Ectodermal cell (in vitro differentiated cells): Measurements from ENCODE around the gene RNF182.
"Not testable (repeated sequence)": the region's sequence is repeated elsewhere in the genome, so short reads cannot be mapped to it uniquely, and the experiment has no call there.

Experiments
- H3K27ac ChIP-seq: 2 replicates; pipeline ENCODE4 v1.7.0; 2013; ENCODE audit warnings: mild to moderate bottlenecking, low read depth, low read length; ENCODE audit not compliant: insufficient read depth, poor library complexity, severe bottlenecking
- H3K27me3 ChIP-seq: 2 replicates; pipeline ENCODE4 v1.7.0; 2013; ENCODE audit warnings: mild to moderate bottlenecking, low read length; ENCODE audit not compliant: insufficient read depth, control insufficient read depth, poor library complexity, severe bottlenecking
- H3K36me3 ChIP-seq: one replicate; pipeline ENCODE4 v1.7.0; 2013; ENCODE audit warnings: low read length; ENCODE audit not compliant: control insufficient read depth, insufficient read depth
- H3K4me1 ChIP-seq: one replicate; pipeline ENCODE4 v1.7.0; 2013; ENCODE audit warnings: low read length; ENCODE audit not compliant: control insufficient read depth, insufficient read depth
- H3K4me3 ChIP-seq: 2 replicates; pipeline ENCODE4 v1.7.0; 2013; ENCODE audit warnings: low read depth, low read length, control low read depth; ENCODE audit not compliant: insufficient read depth
- H3K9me3 ChIP-seq: 2 replicates; pipeline ENCODE4 v1.7.0; 2013; ENCODE audit warnings: mild to moderate bottlenecking, low read length, moderate library complexity; ENCODE audit not compliant: control insufficient read depth
- WGBS, 2 experiments: methylation state at CpG; one replicate each; pipeline ENCODE4 v1.1.7; 2013; ENCODE audit warnings: missing lambda C conversion rate in 2 of 2; 5-methylcytosine and 5-hydroxymethylcytosine counted together

The RNF182 gene

DNA sequence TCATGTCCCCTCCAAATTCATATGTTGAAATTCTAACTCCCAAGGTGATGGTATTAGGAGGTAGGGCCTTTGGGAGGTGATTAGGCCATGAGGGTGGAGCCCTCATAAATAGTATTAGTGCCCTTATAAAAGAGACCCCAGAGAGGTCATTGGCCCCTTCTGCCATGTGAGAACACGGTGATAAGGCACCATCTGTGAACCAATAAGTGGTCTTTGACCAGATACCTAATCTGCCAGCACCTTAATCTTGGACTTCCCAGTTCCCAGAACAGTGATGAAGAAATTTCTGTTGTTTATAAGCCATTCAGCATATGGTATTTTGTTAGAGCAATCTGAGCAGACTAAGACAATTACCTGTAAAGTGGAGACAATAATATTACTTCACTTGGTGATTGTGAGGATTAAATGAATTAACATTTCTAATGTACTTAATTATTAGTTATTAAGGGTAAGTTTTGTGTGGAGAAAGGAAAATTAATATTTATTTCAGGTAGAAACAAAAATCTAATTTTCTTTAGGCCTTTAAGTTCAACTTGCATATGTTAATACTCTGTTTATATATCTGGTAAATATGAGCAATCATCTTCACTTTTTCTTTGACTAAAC is 7.1 kb downstream of the RNF182 start:
- Histone ChIP-seq H3K9me3 (no peaks in the 10 kb centered on the region), H3K27me3 (peaks cover 3% of the 10 kb centered on the region), H3K27ac (no peak overlapping the region), H3K4me3 (no peak overlapping the region), H3K36me3 (no peaks in the 10 kb centered on the region), H3K4me1 (no peaks in the 10 kb centered on the region)
- WGBS, 2 experiments = 89 to 93% methylated on average over 1 of the region's 1 CpG

DNA sequence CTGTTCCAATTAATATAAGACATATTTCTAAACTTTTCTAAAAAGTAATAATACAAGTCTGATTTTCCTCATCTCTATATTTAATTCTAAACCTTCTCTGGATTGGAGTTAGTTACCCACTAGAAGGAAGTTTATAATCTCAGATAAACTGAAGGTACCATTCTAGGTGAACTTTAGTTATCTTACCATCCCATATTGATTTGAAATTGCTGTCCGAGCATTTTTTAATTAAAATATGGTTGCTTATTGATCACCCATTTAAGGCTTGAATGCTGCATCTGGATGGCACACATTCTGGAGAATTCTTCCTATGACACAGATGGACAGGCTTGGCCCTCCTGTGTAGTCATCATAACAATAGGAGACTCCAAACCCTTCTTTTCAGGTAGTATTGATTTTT is 8.0 kb downstream of the RNF182 start:
- H3K9me3 ChIP-seq = no peaks in the 10 kb centered on the region
- no peaks in the 10 kb centered on the region for H3K36me3 ChIP-seq
- H3K27ac ChIP-seq = no peak overlapping the region
- no peak overlapping the region for H3K4me3 ChIP-seq
- 91 to 100% methylated on average over 1 of the region's 1 CpG for WGBS, 2 experiments
- no peaks in the 10 kb centered on the region for H3K4me1 ChIP-seq
- H3K27me3 ChIP-seq = no peaks in the 10 kb centered on the region

DNA sequence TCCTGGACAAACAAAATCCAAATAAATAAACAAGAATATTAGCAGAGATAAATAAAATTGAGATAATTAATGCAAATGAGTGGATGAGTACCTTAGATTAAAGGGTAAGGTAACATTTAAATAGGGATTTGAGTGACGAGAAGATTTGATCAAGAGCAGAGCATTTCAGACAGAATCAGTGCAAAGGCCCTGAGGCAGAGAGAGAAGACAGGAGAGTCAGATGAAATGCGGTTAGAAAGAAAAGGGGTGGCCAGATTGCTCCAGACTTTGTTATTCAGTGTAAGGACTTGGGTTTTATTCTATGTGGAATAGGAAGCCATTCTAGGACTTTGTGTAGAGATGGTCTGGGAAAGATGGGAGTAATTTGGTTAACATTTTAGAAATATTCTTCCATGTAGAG is 10.0 kb downstream of the RNF182 start:
- no peaks in the 10 kb centered on the region for H3K4me1 ChIP-seq
- no peaks in the 10 kb centered on the region for H3K36me3 ChIP-seq
- 95 to 96% methylated on average over 2 of the region's 2 CpGs for WGBS, 2 experiments
- H3K27ac ChIP-seq = no peak overlapping the region
- no peak overlapping the region for H3K4me3 ChIP-seq
- H3K27me3 ChIP-seq = no peaks in the 10 kb centered on the region
- no peaks in the 10 kb centered on the region for H3K9me3 ChIP-seq

DNA sequence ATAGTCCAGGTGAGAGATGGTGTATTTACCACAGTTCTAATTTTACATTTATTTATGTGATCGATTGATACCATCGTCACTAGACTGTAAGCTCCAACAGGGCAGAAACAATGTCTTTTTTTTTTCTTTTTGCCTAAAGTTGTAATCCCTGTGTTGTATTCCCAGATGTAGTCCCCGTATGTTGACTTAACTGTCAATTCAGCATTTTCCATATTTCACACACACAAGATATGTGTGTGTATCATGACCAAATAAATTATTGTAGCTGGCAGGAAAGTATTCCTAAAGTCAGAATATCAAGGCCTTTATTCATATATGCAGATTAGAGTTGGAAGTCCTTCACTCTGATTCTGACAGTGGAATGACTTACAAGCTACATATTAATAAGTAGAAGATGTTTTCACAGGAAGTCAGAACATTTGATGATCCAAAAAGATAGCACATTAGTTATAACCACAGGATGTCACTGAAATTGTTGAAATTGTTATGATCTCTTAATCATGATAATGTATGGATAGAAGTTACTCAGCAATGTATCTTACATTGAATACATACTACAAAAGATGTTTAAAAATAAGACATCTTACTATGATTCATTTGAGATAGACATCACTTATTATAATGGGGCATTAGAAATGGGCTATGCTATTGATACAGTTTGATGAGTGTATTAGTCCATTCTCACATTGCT is 10.6 kb downstream of the RNF182 start:
- Histone ChIP-seq H3K9me3 (no peaks in the 10 kb centered on the region), H3K27ac (no peak overlapping the region), H3K27me3 (no peaks in the 10 kb centered on the region), H3K36me3 (no peaks in the 10 kb centered on the region), H3K4me1 (no peaks in the 10 kb centered on the region), H3K4me3 (no peak overlapping the region)
- WGBS, 2 experiments = 88 to 100% methylated on average over 2 to 3 of the region's 3 CpGs

DNA sequence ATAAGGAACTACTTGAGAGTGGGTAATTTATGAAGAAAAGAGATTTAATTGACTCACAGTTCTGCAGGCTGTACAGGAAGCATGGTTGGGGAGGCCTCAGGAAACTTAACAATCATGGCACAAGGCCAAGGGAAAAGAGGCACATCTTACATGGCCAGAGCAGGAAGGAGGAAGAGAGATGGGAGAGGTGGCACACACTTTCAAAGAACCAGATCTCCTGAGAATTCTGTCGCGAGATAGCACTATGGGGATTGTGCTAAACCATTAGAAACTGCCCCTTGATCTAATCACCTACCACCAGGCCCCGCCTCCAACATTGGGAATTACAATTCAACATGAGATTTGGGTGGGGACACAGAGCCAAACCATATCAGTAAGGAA is 11.1 kb downstream of the RNF182 start:
- not testable (repeated sequence) for H3K27ac ChIP-seq, H3K4me1 ChIP-seq, H3K27me3 ChIP-seq, H3K9me3 ChIP-seq, H3K4me3 ChIP-seq, H3K36me3 ChIP-seq
- 86 to 96% methylated on average over 3 of the region's 3 CpGs for WGBS, 2 experiments

DNA sequence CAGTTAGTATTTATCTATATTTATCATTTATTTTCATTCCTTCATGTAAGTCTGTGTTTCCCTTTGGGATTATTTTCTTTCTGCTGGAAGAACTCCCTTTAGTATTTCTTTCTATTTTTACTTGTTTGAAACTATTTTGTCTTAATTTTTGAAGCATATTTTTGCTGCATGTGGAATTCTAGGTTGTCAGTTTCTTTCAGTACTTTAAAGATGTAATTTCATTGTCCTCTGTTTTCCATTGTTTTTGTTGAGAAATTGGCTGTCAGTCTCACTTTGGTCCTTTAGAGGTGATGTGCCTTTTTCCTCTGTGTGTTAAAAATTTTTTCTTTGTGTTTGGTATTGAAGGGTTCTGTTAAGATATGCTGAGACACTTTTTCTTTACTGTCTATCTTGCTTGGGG is 17.1 kb downstream of the RNF182 start:
- Histone ChIP-seq H3K27ac (no peak overlapping the region), H3K4me1 (no peaks in the 10 kb centered on the region), H3K27me3 (no peaks in the 10 kb centered on the region), H3K36me3 (no peaks in the 10 kb centered on the region), H3K4me3 (no peak overlapping the region), H3K9me3 (peaks cover 5% of the 10 kb centered on the region)

DNA sequence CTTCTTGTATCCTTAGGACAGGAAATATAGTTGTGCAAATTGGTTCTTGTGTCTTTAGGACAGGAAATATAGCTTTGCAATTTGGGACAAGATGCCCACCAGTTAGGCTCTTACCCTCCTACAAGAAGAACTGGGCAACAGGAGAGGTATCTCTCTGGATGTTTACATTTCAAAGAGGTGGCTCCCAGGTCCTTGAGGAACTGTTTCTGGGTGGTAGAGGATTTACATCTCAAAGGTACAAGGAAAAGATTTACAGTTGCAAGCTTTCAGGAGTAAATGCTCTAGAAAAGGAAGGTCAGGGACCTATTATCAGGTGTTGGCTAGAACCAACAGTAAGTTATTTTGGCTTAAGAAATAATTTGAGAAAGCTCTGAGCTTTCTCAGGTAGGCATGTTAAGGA is 19.2 kb downstream of the RNF182 start:
- H3K4me1 ChIP-seq = no peaks in the 10 kb centered on the region

DNA sequence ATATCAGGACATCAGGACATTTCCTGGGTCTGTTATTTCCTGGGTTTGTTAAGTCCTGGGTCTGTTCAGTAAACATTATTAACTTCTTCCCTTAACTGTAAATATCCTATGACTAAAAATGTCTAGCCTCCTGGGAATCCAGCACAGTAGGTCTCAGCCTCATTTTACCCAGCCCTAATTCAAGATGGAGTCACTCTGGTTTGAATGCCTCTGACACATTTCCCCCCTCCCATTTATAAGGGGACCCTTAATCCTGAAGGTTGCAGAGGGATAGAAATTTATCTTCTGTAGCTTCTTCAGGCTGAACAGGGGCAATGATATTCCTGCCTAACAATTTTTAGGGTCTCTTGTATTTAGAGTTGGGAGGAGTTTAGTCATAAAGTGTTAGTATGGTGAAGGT is 21.8 kb downstream of the RNF182 start:
- Histone ChIP-seq H3K4me3 (no peak overlapping the region), H3K27me3 (no peaks in the 10 kb centered on the region), H3K36me3 (no peaks in the 10 kb centered on the region), H3K9me3 (peaks cover 5% of the 10 kb centered on the region), H3K27ac (no peak overlapping the region), H3K4me1 (no peaks in the 10 kb centered on the region)

More for the DNA sequence above, 19.2 kb downstream of the RNF182 start:
- Histone ChIP-seq H3K36me3 (no peaks in the 10 kb centered on the region), H3K9me3 (peaks cover 5% of the 10 kb centered on the region), H3K4me3 (no peak overlapping the region), H3K27me3 (no peaks in the 10 kb centered on the region), H3K27ac (no peak overlapping the region)

DNA sequence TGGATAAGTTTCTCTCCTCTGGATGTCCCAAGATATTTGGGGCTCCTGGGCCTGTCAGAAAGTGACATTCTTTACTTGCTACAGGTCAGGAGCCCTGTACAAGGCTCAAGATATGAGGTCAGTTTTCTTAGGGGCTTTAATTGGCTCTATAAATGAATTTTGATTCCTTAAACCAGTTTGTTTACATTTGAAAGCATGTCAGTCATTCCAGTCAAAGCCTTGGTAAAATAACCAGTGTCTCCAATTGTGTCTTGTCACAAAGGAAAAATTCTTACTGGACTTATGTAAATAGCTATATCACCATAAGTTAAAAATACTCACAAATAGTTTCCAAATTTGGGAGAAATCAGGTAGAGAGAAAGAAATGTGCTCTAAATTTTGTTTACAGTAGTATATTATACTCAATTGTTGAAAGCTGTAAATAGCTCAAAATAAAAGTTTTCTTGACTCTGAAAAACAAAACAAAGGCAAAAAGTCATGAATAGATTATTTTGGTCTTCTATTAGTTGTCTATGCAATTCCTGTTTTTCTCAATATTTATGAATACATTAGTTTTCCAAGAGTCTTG is 22.9 kb downstream of the RNF182 start:
- Histone ChIP-seq H3K4me3 (no peak overlapping the region), H3K36me3 (no peaks in the 10 kb centered on the region), H3K27me3 (no peaks in the 10 kb centered on the region), H3K4me1 (no peaks in the 10 kb centered on the region), H3K27ac (no peak overlapping the region), H3K9me3 (peaks cover under 1% of the 10 kb centered on the region)

DNA sequence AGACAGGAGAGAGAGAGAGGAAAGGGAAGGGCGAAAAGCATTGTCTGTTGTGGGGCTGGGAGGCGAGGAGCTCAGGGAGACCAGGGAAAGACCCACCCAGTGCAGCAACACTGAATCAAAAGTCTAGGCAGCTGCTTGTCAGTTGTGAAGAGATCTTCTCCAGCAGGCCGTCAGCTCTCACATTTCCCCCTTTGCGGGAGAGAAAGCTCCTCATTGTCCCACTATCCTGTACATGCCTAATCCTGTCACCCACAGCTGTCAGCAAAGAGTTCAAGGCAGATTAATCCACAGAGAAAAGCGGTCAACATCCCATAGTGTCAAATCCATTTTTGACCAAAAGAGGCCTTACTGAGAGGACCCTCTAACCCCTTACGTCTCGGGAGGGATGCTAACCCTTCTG is 27.3 kb downstream of the RNF182 start:
- no peaks in the 10 kb centered on the region for H3K36me3 ChIP-seq
- no peak overlapping the region for H3K4me3 ChIP-seq
- H3K9me3 ChIP-seq = no peaks in the 10 kb centered on the region
- 83 to 84% methylated on average over 7 of the region's 7 CpGs for WGBS, 2 experiments
- H3K27ac ChIP-seq = no peak overlapping the region
- no peaks in the 10 kb centered on the region for H3K27me3 ChIP-seq
- no peaks in the 10 kb centered on the region for H3K4me1 ChIP-seq
